Measurements from ENCODE around the gene DST.

Gene DST

DNA sequence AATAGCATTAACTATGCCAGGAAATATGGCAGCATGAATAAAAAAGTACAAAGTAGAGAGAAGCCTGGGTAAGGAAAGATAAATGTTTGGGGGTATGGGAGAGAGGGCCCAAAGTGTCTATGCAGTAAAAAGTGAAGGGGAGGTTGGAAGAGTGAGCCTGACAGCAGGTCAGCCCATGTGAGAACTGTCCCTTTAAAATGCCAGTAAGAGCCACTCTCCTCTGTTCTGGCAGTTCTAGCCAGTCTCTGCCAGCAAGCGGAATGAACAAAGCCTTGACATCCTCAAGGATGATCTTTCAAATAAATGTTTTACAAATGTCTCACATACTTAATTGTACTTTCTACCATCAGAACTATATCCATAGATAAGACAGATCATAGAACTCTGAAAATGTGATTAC is 164.5 kb downstream of the DST start:
- DNase-seq, result no peak

DNA sequence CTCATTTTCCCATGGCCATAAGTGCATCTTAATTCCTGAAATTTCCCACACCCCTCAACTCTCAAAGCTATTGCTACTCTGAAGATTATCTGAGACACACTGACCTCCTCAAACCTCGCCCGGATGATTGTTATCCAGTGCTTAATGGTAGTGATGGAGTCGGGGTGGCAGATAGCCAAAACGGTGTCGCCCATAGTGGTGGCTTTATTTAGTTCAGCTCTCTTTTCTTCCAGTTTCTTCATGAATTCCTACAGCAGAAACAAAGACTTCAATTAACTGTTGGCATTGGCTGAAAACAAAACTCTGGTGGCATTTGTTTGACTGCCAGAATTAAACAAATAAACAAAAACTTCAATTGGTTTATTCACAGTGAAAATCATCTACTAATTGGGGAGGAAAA is 165.4 kb downstream of the DST start:
- DNase-seq, result no peak

DNA sequence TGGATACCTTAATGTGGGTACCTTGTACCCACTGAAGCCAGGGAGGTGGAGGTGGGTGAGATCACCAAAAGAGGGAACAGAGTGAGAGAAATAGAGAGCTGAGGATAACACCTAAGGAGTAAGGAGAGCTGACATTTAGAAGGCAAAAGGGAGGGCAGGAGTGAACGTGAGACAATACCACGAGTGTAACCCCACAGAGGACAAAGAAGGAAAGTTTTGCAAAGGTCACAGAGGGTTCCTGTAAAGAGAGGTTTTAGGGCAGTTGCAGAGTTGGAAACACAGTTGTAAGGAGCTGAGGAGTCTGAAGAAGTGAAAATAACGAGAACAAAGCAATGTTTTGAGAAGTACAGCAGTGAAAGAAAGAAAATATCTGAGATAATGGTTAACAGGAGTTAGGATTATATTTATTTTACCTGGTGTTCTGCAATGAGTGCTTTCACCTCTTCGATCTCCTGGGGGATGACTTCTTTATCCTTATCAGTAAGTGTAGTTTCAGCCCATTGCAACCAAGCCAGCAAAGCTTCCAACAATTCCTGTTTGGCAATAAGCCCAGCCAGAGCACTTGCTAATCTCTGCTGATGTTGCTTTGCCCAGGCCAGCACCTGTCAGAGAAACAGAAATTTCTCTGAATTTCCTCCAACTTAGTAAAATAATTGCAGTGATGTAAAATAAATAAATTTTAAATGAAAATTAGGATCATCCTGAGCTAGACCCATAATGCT is 166.8 kb downstream of the DST start:
- peak; percentile 8 for DNase-seq

DNA sequence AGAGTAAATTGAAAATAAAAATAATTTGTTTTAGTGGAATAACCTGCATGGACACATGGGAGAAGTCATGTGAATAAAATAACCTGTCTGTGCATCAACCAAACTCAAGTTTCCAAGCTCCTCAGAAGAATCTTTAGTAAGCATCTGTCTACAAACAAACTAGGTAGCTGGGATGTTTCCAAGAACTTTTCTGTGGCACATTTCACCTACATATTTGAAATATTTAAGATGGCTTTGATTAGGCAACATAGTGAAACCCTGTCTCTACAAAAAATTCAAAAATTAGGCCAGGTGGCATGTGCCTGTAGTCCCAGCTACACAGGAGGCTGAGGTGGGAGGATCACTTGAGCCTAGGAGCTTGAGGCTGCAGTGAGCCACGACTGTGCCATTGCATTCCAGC is 168.2 kb downstream of the DST start:
- DNase-seq, result no peak

DNA sequence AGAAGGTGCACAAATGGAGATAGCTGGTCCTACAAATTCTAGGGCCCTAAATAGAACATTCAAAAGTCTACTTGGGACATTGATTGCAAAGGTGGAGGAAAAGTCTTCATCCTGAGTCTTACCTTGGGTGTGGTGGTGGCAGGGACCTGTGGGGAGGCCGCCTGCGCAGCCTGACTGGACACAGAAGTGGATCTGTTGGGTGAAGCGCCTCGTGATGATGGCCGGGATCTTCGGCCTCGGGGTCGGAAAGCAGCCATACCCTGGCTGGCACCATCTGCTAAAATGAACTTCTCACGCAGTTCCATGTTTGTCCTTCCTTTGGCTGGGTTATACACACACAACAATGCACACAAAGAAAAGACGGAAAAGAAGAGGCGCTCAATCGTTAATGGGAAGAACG is 179.2 kb downstream of the DST start:
- no peak for DNase-seq

DNA sequence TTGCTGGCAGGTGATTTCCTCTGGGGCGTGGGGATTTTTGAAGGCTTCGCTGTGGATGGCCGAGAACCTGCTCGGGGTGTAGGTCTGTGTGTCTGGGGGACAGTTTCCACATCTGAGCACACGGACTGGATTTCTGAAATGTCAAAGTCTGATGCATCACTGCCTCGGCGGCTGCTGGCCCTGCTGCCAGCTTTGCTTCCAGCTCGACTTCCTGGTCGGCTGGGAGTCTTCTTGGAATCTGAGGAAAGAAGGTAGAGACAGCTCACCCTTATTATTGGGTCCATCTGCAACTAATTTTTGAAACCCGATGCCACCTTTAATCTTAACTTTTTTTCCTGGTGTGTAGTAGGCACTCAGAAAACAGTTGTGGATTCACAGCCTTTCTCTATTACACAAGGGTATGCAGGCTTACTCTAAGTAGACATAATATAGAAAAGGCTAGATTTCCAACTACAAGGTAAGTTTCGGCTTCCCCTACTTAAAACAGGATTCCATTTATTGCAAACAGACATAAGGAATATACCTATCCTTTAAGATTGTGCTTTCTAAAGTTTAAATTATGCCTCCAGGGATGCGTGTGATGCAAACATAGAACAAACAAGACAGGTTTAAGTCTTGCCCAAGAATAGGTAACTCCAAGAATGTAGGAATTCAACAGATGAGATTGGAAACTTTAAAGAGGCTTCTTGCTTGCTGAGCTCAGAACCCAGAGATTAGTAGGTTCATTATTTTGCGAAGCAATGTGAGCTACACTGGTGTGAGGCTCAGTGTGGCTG is 183.5 kb downstream of the DST start:
- no peak for DNase-seq

DNA sequence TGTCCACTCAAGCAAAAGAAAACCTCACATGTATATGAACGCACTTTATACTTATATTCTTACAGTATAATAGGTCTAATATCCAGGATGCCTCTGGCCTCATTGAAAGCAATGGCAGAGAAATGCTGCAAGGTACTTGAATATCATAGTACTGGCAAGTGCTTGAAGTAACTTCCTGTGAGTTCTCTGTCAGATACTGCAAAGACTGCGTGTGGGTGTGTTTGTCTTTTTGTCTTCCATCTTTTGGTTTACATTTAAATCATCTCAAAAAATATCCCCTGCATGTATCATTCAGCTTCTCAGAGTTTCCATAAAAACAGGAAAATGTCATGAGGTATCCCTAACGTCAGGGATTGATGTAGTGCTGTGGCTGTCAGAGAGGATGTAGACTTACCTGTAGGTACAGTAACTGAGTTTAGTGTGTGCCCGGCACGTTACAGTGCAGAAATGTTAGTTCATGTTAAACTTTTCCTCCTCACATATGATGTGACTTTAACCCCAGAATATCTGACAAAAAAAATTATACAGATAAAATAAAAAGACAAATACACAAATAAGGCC is 184.3 kb downstream of the DST start:
- DNase-seq, result no peak

DNA sequence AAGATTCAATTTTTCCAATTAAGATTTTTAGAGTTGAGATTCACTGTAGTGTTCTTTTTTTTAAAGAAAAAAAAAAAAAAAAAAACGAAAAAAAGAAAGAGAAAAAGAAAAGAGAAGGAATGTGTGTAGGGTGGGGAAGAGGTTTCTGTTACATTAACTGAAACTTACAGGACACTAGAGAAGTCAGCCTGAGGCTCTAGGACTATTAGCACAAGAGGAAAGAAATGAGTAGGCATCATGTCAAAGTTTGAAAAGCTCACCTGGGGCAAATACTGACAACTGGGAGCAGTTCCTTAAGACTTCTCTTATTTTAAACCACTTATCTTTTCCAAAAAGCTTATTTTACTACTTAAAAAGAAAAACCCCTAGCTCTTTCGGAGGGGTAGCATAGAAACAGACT is 185.9 kb downstream of the DST start:
- no peak for DNase-seq

DNA sequence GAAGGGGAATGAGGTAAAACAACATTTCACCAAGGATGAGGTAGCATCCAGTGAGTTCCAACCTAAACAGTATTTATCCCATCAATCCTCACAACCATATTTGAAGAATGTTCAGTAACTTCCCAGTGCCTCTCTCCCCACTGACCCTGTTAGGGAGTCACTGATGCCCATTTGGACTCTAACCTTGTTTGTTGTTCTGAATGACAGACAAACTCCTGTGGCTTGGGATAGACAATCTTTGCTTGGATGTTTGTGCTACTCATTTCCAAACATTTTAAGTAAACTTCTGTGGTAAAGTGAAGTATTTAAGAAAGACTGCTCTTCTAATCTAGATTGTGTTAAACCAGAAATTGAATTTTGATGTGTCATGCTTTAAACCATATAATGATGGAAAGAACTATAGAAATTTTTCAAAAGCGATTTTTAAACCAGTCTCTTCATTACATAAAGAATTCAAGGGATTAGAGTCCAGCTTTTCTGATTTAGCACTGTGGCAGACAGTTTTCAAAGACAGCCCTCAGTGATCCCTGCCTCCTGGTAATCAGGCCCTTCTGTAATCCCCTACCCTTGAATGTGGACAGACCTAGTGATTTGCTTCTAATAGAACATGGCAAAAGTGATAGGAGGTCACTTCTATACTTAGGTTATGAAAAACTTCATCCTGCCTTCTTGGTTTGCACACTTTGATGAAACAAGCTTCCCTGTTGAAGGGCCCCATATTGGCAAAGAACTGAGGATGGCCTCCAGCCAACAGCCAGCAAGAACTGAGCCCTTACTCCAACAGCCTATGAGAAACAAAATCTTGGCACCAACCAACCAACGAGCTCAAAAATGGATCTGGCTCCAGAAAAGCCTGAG is 191.6 kb downstream of the DST start:
- DNase-seq, result no peak

DNA sequence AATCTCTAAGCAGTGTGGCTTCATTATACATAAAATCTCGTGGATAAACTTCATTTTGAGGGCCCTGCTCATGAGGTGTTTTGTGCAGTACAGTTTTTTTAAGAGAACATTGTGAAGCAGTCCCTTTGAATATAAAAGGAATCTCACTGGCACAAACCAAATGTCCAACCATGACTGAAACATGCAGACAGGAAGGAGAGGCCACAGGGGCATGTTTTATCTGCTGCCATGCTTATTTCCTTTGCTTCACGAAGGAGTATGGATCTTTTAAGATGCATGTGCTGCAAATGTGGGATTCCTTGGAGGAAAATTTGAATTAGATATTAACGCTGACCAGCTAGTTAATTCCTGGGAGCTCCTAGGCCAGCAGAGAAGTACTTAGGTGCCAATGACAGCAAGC is 192.3 kb downstream of the DST start:
- no peak for DNase-seq

DNA sequence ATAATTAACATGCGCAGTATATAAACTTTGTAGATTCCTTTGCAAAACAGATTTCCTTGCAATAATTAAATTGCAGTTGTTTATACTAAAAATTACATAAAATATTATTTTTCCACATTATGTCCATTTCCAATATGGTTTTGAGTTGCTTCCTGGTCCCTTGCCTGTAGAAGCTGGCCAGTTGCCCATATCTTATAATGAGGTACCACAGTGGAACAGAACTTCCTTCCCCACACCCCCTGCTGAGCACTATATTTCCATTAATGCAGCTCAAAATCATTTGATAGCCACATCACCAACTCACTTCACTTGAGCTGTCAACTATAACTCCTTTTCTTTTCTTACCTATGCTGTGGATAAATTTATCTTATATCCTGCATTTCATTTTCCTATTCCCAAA is 194.6 kb downstream of the DST start:
- no peak for DNase-seq

DNA sequence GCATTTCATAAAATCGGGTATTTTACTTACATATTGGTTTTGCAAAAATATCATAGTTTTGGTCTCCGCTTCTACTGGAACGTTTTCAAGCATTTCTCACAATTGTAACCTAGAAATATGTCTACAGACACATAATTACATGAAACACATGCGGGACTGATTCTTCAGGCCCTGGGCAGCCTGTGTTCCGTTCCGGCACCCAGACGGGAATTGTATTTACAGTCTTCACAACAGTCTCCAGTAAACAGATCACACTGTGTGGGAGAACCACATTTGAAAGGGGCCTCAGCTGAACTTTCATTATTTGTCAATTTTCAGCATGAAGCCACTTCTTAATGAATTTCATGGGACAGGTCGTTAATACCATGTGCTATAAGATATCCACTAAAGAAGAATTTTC is 196.9 kb downstream of the DST start:
- DNase-seq, result no peak

DNA sequence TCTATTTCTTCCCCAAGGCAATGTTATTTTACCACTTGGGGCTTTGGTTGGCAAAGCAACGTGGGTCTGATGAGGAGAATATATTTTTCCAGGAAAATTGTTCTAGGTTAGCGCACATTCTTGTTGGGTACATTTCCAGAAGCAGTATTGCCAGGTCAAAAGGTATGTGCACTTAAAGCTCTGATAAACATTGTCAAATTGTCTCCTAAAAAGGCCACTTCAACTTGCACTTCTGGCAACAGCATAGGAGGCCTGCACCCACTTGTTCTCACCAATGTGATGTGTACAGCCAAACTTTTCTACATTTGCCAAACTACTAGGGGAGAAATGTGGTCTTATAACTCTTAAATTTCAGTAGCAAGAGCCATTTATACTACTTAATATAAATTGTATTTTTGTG is 197.8 kb downstream of the DST start:
- no peak for DNase-seq

DNA sequence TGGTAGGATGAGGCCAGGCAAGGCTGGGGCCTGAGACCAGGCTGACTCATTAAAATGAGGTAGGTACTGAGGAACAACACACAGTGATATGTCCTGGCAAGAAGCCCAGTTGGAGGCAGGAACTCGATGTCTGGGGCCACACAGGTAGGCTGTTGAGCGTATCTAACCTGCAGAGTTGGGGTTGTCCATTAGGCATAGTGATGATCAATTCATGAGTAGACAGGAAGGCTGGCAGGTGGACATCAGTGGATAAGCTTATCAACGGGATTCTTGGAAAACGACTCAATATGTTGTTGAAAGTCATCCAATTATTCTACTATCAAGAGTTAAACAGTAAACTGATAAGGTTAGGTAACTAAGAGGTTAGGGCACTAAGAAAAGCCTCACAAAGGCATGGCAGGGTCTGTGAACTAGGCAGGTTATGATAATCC is 202.1 kb downstream of the DST start:
- no peak for DNase-seq

DNA sequence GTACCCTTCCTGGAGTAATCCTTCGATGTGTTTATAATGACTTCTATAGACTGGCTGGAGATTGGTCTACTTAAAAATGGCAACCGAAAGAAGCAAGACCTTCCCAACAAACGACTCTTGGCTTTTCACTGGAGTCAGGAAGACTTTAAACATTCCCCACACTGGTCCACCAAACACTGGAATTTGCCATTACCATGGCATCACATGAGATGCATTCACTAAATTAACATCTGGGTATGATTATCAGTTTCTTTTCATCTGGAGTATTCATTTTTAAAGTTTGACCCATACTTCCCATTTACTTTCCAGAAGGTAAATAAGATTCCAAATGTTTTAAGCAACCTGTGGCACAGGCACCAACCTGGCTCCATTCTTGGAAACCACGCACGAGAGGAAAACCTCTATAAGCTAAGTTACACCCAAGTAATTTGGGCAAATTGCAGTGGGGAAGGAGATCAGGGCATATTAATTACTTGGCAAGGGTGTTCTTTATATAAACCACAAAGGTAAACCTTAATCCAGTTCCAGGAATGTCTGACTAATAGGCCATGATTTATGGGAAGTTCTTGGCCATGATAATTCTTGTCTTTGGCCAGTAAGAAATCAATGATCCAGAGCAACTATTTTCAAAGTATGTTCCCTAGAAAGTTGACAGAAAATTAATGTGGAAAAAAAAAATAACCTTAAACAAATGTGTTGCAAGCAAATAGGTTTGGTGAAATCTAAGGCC is 205.4 kb downstream of the DST start:
- DNase-seq, result no peak

DNA sequence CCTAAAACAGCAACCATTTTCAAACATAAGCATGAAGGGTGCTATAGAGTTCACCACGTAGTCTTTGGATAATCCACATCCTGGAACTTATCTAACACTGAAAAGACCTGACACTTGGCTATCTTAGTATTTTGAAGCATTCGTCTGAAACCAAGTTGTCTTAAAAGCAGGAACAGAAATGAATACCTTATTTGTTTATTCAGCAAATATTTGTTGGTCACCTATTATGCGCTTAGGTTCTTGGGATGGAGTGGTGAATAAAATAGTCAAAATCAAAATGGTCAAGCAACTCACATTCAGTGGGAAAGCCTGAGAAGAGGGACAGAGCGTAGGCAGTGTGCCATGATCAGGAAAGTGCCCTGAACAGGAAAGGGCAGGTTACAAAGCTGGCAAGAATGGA is 206.9 kb downstream of the DST start:
- no peak for DNase-seq

DNA sequence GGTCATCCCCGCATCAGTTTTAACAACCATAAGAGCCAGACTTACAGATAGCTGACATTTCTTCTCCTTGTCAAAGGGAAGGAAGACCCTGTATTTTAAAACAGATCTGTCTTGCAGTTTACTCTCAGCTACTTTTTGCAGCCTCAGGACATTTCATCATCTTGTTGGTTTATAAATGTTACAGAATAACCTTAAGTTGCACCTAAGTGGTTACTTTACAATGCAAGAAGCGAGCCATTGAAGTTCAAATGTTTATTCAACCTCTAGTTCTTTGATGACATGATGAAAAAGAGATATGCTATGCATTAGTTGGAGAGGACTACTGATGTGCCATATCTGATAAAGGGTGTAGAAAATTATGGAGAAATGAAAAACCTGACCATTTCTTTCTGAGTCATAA is 207.4 kb downstream of the DST start:
- no peak for DNase-seq

DNA sequence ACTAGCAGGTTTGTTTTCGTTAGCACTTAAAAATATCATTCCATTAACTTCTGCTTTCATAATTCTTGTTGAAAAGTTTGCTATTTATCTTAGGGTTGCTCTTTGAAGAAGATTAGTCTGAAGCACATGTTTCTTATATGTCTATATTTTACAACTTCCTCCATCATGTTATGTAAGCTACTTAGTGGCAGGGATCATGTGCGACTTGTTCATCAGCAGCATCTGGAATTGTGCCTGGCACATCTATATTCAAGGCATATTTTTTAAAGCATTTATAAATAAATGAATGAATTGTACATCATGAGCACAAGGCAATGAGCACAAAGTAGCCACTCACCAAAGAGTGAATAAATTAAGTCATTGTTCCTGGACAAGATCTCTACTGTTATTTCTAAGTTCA is 208.1 kb downstream of the DST start:
- DNase-seq, result no peak

DNA sequence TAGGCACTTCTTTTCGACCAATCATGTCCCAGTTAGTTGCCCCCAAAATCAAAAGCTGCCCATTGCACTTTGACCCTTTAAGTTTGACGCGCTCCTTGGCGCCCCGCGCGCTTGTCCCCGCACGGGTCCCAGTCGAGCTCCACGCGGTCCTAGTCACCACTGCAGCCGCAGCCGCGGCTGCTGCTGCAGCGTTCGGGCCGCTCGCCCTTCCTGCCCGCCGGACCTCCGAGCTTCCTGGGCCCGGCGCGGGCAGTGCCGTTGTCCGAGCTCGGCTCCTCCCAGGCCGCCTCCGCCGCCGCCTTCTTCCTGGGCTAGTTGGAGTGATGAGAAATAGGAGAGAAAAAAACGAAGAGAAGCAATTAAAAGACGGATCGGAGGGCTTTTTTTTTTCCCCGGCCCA is 209.6 kb downstream of the DST start:
- DNase-seq, result no peak

DNA sequence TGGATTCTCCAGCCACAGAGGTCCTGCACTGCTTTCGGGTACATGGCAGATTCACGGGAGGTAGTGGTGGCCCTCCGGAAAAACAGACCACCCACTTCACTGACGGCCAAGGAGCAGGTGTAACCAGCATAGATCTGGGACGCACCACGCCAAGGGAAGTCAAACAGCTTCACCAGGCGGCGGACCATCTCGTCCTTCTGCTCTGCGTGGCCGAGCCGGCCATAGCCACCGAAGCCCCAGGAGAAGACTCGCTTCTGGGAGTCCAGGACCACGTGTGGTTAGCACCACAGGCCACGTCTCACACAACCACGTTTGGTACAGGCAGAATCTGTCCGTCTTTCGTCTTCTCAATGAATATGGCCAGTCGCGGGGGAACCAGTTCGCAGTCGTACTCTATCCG is 210.5 kb downstream of the DST start:
- no peak for DNase-seq

DNA sequence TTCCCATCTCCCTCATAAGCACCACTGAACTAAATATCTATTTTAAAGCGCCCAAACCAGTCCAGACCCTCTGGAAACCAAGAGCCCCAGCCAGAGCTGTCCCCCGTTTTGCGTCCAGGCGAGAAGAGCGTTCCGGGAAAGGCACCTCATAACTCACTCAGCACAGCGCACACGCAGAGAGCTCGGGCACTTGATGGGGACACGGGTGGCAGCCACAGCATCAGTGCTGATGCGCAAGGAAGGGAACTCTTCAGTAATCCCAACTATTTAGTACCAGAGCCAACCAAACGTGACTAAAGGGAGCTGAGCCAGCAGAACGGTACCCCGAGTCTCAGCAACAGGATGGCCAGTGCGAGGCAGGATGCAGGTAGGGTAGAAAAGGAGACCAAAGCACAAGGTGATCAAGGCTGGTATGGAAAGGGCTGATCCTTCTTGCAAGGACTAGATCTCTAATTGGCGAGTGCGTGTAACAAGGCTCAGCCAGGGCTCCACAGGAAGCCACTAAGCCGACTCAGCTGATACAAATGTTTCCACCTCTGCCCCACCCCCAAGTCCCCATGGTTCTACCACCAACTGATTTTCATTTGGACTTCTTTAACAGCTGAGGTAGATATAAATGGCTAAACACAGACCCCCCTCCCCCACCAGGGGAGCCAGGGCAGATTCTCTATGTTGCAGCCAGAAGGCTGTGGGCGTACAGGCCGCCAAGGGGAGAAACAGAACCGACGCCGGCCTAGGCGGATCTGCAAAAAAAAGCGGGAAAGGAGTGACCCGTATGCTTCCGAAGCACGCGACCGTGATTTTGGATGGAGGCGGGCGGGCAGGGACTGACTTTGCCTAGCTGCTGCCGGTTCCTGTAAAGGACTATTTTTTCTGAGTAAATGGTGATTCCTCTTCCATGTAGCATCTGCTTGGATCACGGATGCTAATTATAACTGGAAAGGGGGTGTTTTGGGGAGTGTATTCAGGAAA is 211.8 kb downstream of the DST start:
- no peak for DNase-seq
